ENCODE data around the gene HES6.

DNA sequence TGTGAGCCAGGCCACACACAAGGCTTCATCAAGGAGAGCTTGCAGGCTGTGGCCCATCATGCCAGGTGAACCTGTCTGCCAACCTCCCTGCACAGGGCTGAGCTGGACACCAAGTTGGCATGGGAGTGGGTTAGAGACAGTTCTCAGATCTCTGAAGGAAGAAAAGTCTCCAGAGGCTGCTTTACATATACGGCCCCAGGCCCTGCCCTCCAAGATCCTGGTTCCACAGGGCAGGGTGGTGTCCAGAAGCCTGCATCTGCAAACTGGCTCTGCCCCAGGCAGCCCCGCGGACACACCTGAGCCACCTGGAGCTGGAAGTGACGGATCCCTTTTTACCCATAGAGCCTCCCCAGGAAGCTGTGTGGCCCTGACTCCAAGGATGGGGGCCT, 24.2 kb upstream of the HES6 start:
- TF ChIP-seq, protein P1, sequence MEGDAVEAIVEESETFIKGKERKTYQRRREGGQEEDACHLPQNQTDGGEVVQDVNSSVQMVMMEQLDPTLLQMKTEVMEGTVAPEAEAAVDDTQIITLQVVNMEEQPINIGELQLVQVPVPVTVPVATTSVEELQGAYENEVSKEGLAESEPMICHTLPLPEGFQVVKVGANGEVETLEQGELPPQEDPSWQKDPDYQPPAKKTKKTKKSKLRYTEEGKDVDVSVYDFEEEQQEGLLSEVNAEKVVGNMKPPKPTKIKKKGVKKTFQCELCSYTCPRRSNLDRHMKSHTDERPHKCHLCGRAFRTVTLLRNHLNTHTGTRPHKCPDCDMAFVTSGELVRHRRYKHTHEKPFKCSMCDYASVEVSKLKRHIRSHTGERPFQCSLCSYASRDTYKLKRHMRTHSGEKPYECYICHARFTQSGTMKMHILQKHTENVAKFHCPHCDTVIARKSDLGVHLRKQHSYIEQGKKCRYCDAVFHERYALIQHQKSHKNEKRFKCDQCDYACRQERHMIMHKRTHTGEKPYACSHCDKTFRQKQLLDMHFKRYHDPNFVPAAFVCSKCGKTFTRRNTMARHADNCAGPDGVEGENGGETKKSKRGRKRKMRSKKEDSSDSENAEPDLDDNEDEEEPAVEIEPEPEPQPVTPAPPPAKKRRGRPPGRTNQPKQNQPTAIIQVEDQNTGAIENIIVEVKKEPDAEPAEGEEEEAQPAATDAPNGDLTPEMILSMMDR (IDR thresholded peaks at IDR 0.05; ENCODE audit: low read length): no peak
- TF ChIP-seq EZH2 (optimal IDR thresholded peaks at IDR 0.05; ENCODE audit: low read depth, low read length): no peak

Measured in MM.1S (cell line).